Adrenal gland (tissue), 12 donors: ENCODE measurements around the gene SMTNL2. TPM values are rescaled to one million over a fixed set of nuclear protein-coding genes. Genes with fewer than 3 reads are reported as not detected.

Experiments
- polyA plus RNA-seq, 3 donors: library from polyadenylated mRNA; stranded (reverse); fragments of 200-250 nt in 2 of 3; fragments of 350-450 nt in 1 of 3; fragmentation: Illumina TruSeq in 1 of 3; extraction: RNeasy Lipid Tissue Mini Kit (QIAGEN cat#74804) in 1 of 3; gene quantifications; one replicate each; pipeline ENCODE4 v1.2.3, GENCODE V29; 2013 to 2014
- small RNA-seq, 2 donors: library from RNA; depleted of rRNA; stranded (forward); fragments of <200 nt; gene quantifications; one replicate each; pipeline ENCODE3, GENCODE V24; 2016
- total RNA-seq, 9 donors: library from RNA; depleted of rRNA in 4 of 9; stranded (reverse); fragments of >200 nt in 4 of 9; fragments of 120-200 nt in 1 of 9; fragmentation: NEBNext Ultra II Directional in 1 of 9; extraction: Animal tissue kit (Norgen Biotek cat#: 25700) in 1 of 9; gene quantifications; one replicate each; pipeline versions ENCODE4 v1.1.0 to v1.2.4, GENCODE V29; 2013 to 2023
- donor health status: healthy with polysubstance abuse.
- donor health status: Bipolar disorder and iron deficiency.
- donor health status: DM: yes; HTN: yes; CAD: no.
- donor health status: DM: no; HTN: no; CAD: no.
- donor health status: DM: no; HTN: no; CAD: no.
- donor health status: DM: yes; HTN: yes; CAD: no.

SMTNL2 gene
- total and polyA plus RNA-seq, 12 donors: 0.11 to 0.94 (median 0.17) TPM; not detected in 5

Small RNAs within 50 kb of the gene (small RNA-seq; reads per million reads assigned to genes)
- 0 reads per million in 2 donors for gene RNU6-955P

Other genes with a start within 250 kb of the SMTNL2 start
- 10 to 100 TPM; 40.6 to 63.6 (median 56.1) TPM for gene UBE2G1, start 217.9 kb upstream of the SMTNL2 start, total RNA-seq
- gene UBE2G1, start 217.9 kb upstream of the SMTNL2 start, polyA plus RNA-seq: 10 to 100 TPM in 1 of 3 donors, 1 to 10 TPM in 2; 7.6 to 49.8 (median 8.1) TPM
- gene SPNS3, start 150.6 kb upstream of the SMTNL2 start, total RNA-seq: 10 to 100 TPM in 2 of 9 donors, 1 to 10 TPM in 6, under 1 TPM in 1; 0.33 to 10.5 (median 5.0) TPM
- gene SPNS3, start 150.6 kb upstream of the SMTNL2 start, polyA plus RNA-seq: 1 to 10 TPM in 2 of 3 donors, under 1 TPM in 1; 0.53 to 3.8 (median 2.6) TPM
- gene SPNS2, start 85.6 kb upstream of the SMTNL2 start, total RNA-seq: 10 to 100 TPM in 1 of 9 donors, 1 to 10 TPM in 8; 1.4 to 15.1 (median 7.5) TPM
- gene SPNS2, start 85.6 kb upstream of the SMTNL2 start, polyA plus RNA-seq: 10 to 100 TPM in 2 of 3 donors, under 1 TPM in 1; 0.90 to 25.1 (median 10.4) TPM
- 10 to 100 TPM; 17.9 to 65.5 (median 42.2) TPM for gene MYBBP1A, start 29.1 kb upstream of the SMTNL2 start, total RNA-seq
- 10 to 100 TPM; 19.0 to 62.3 (median 46.8) TPM for gene MYBBP1A, start 29.1 kb upstream of the SMTNL2 start, polyA plus RNA-seq
- gene GGT6, start 24.0 kb upstream of the SMTNL2 start, total RNA-seq: 1 to 10 TPM in 6 of 9 donors, under 1 TPM in 3; 0.06 to 4.2 (median 1.5) TPM
- under 1 TPM; 0.32 to 0.40 (median 0.34) TPM for gene GGT6, start 24.0 kb upstream of the SMTNL2 start, polyA plus RNA-seq
- under 1 TPM in 2 of 9 donors, not detected in 7; 0.22 to 0.56 TPM for gene ALOX15, start 57.1 kb downstream of the SMTNL2 start, total RNA-seq
- gene ALOX15, start 57.1 kb downstream of the SMTNL2 start, polyA plus RNA-seq: under 1 TPM in 1 of 3 donors, not detected in 2; 0.08 TPM
- 10 to 100 TPM in 8 of 9 donors, 1 to 10 TPM in 1; 8.4 to 63.7 (median 30.0) TPM for gene PELP1, start 119.6 kb downstream of the SMTNL2 start, total RNA-seq
- 10 to 100 TPM; 15.0 to 87.8 (median 60.9) TPM for gene PELP1, start 119.6 kb downstream of the SMTNL2 start, polyA plus RNA-seq
- gene ARRB2, start 126.1 kb downstream of the SMTNL2 start, total RNA-seq: 10 to 100 TPM; 14.6 to 99.1 (median 55.0) TPM
- gene ARRB2, start 126.1 kb downstream of the SMTNL2 start, polyA plus RNA-seq: 100 to 1,000 TPM in 1 of 3 donors, 10 to 100 TPM in 2; 35.9 to 130 (median 68.9) TPM
- 10 to 100 TPM; 27.4 to 63.9 (median 45.0) TPM for gene MED11, start 146.9 kb downstream of the SMTNL2 start, total RNA-seq
- gene MED11, start 146.9 kb downstream of the SMTNL2 start, polyA plus RNA-seq: 10 to 100 TPM; 53.7 to 80.5 (median 70.1) TPM
- gene ZMYND15, start 155.3 kb downstream of the SMTNL2 start, total RNA-seq: 1 to 10 TPM in 6 of 9 donors, under 1 TPM in 3; 0.18 to 3.2 (median 1.5) TPM
- gene ZMYND15, start 155.3 kb downstream of the SMTNL2 start, polyA plus RNA-seq: 1 to 10 TPM in 2 of 3 donors, under 1 TPM in 1; 0.93 to 8.4 (median 3.3) TPM
- 10 to 100 TPM in 8 of 9 donors, 1 to 10 TPM in 1; 2.4 to 50.1 (median 38.2) TPM for gene CXCL16, start 155.4 kb downstream of the SMTNL2 start, total RNA-seq
- gene CXCL16, start 155.4 kb downstream of the SMTNL2 start, polyA plus RNA-seq: 10 to 100 TPM; 19.3 to 45.9 (median 28.8) TPM
- under 1 TPM in 2 of 9 donors, not detected in 7; 0.32 to 0.55 TPM for gene TM4SF5, start 187.4 kb downstream of the SMTNL2 start, total RNA-seq
- under 1 TPM in 1 of 3 donors, not detected in 2; 0.17 TPM for gene TM4SF5, start 187.4 kb downstream of the SMTNL2 start, polyA plus RNA-seq
- gene VMO1, start 201.8 kb downstream of the SMTNL2 start, total RNA-seq: 1 to 10 TPM in 8 of 9 donors, under 1 TPM in 1; 0.50 to 6.9 (median 4.2) TPM
- gene VMO1, start 201.8 kb downstream of the SMTNL2 start, polyA plus RNA-seq: 1 to 10 TPM in 2 of 3 donors, not detected in 1; 5.1 to 9.6 TPM
- gene GLTPD2, start 204.4 kb downstream of the SMTNL2 start, total RNA-seq: not detected
- gene GLTPD2, start 204.4 kb downstream of the SMTNL2 start, polyA plus RNA-seq: not detected
- 100 to 1,000 TPM; 112 to 281 (median 150) TPM for gene PSMB6, start 211.6 kb downstream of the SMTNL2 start, total RNA-seq
- 100 to 1,000 TPM in 2 of 3 donors, 10 to 100 TPM in 1; 70.5 to 227 (median 138) TPM for gene PSMB6, start 211.6 kb downstream of the SMTNL2 start, polyA plus RNA-seq
- 10 to 100 TPM in 7 of 9 donors, 1 to 10 TPM in 2; 5.9 to 27.1 (median 16.4) TPM for gene PLD2, start 222.6 kb downstream of the SMTNL2 start, total RNA-seq
- gene PLD2, start 222.6 kb downstream of the SMTNL2 start, polyA plus RNA-seq: 10 to 100 TPM in 2 of 3 donors, 1 to 10 TPM in 1; 4.1 to 34.8 (median 19.5) TPM
- 100 to 1,000 TPM in 1 of 9 donors, 10 to 100 TPM in 8; 21.5 to 130 (median 51.7) TPM for gene MINK1, start 248.8 kb downstream of the SMTNL2 start, total RNA-seq
- gene MINK1, start 248.8 kb downstream of the SMTNL2 start, polyA plus RNA-seq: 100 to 1,000 TPM in 1 of 3 donors, 10 to 100 TPM in 2; 35.1 to 135 (median 41.0) TPM